NT2/D1 (cell line): ENCODE measurements around the gene GOLGA8K.
"Not testable (repeated sequence)": the region's sequence is repeated elsewhere in the genome, so short reads cannot be mapped to it uniquely, and the experiment has no call there.

ENCODE experiments used
- SUZ12 ChIP-seq: IDR thresholded peaks from 2 replicates; pipeline ENCODE4 v1.6.1; 2011; ENCODE audit not compliant: insufficient read length, insufficient read depth; ENCODE audit errors: extremely low read depth
- YY1 ChIP-seq: IDR thresholded peaks from 2 replicates; pipeline ENCODE4 v1.6.1; 2011; ENCODE audit not compliant: insufficient read length, insufficient read depth
- ZNF274 ChIP-seq: IDR thresholded peaks from 2 replicates; pipeline ENCODE4 v1.6.1; 2011; ENCODE audit warnings: mild to moderate bottlenecking, low read depth, low read length

GRCh38 chr15:32396522-32396921 is 6.6 kb downstream of the GOLGA8K start:
- not testable (repeated sequence) for TF ChIP-seq ZNF274, YY1, SUZ12
